ENCODE results near the gene DPYD.

DNA sequence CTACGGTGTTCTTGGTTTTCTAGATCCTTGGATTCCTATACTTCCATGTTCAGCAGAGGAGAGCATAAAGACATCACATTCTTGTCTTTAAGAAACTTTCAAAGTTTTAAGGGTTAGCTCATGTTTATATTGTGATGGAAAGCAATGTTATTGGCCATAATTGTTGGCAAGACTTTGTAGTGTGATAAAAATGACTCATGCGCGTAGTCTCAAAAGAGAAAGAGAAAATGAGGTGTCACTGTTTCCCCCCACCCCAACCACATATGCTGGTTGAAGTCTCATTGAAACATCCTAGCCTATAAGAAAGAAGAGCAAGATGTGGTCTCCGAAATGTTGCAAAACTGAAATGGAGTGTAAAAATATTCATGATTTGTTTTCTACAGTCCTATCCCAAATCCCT, 850.5 kb downstream of the DPYD start:
- TF ChIP-seq, protein P1, sequence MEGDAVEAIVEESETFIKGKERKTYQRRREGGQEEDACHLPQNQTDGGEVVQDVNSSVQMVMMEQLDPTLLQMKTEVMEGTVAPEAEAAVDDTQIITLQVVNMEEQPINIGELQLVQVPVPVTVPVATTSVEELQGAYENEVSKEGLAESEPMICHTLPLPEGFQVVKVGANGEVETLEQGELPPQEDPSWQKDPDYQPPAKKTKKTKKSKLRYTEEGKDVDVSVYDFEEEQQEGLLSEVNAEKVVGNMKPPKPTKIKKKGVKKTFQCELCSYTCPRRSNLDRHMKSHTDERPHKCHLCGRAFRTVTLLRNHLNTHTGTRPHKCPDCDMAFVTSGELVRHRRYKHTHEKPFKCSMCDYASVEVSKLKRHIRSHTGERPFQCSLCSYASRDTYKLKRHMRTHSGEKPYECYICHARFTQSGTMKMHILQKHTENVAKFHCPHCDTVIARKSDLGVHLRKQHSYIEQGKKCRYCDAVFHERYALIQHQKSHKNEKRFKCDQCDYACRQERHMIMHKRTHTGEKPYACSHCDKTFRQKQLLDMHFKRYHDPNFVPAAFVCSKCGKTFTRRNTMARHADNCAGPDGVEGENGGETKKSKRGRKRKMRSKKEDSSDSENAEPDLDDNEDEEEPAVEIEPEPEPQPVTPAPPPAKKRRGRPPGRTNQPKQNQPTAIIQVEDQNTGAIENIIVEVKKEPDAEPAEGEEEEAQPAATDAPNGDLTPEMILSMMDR (IDR thresholded peaks at IDR 0.05; ENCODE audit: low read length), result no peak
- TF ChIP-seq EZH2 (optimal IDR thresholded peaks at IDR 0.05; ENCODE audit: low read depth, low read length) (no peak), EZH2phosphoT487 (IDR thresholded peaks at IDR 0.05; ENCODE audit: low read length) (no peak)
